ENCODE data around the gene HS6ST1. TPM values are rescaled to one million over a fixed set of nuclear protein-coding genes. Genes with fewer than 3 reads are reported as not detected.

Gene HS6ST1
- total RNA-seq, 3 donors from 2014 or later = 15.7 to 38.6 (median 29.8) TPM

DNA sequence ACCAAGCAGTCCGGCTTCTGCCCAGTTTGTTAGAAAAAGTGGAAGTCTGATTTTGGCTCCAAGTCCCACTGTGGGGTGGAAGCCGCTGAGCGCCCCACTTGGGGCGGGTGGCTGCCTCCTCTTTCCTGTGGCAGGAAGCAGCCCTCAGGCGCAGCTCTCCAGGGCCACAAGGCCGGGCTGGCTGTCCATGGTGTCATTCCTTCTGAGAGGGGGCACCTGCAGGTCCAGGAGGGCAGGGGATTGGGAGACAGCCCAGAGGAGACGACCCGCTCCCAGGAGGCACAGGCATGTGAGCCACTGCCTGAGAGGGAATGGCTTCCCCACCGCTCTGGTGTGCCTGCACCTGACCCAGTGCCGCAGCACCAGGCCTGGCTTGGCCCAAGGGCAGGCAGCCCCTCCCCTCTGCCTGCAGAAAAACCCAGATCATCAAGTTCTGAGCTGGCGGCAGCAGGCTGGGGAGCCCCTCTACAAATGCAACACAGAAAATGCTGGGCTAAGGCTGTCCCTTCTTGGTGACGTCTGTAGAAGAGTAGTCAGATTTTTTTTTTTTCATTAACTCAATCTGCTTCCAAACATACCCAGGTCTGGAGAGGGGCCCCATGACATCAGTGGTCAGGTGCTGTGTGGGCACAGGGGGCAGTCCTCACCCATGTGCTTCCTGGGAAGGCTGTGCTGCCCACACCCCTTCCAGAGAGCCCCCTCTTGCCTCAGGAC, 38.4 kb downstream of the HS6ST1 start:
- Histone ChIP-seq H3K27ac (peak overlapping the region in 1 of 2 donors; percentile 61), H3K4me1 (peaks cover 11 to 13% of the 10 kb centered on the region in 2 donors), H3K36me3 (no peaks in the 10 kb centered on the region), H3K27me3 (no peaks in the 10 kb centered on the region), H3K9me3 (peaks cover 0 to 5% of the 10 kb centered on the region in 2 donors), H3K4me3 (no peak overlapping the region)
- DNase-seq (ENCODE audit: low spot score in 2 of 2) = peak in 1 of 2 donors; percentile 47
- no peak for TF ChIP-seq CTCF (IDR thresholded peaks at IDR 0.05)
- TF ChIP-seq POLR2AphosphoS5 (IDR thresholded peaks at IDR 0.05) = no peak
- no peak for TF ChIP-seq POLR2A (IDR thresholded peaks at IDR 0.05)
- intact Hi-C loops (cut with DNase I; ENCODE audit: low total_unique reads) = no loop called here

DNA sequence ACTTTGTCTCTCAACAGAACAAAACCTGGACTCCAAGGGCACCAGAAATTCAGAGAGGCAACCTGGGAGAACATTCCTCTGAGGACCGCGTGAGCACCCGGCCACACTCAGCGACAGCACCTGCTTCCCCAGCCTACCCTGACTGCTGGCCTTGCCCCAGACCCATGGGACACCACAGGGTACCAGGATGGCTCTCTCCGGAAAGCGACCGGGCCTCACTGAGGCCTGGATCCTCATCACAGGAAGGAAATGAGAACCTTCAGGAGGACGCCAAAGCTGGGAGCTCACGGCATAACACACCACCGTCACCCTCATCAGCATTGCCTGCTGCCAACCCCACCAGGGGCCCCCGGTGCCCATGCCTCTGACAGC, 38.9 kb downstream of the HS6ST1 start:
- intact Hi-C loops (cut with DNase I; ENCODE audit: low total_unique reads) = no loop called here
- Histone ChIP-seq H3K27me3 (no peaks in the 10 kb centered on the region), H3K9me3 (peaks cover 0 to 5% of the 10 kb centered on the region in 2 donors), H3K4me3 (no peak overlapping the region), H3K36me3 (no peaks in the 10 kb centered on the region), H3K27ac (peak overlapping the region in 1 of 2 donors; percentile 12), H3K4me1 (peaks cover 11 to 13% of the 10 kb centered on the region in 2 donors)
- TF ChIP-seq POLR2A (IDR thresholded peaks at IDR 0.05) = no peak
- TF ChIP-seq POLR2AphosphoS5 (IDR thresholded peaks at IDR 0.05) = no peak
- no peak for TF ChIP-seq CTCF (IDR thresholded peaks at IDR 0.05)
- DNase-seq (ENCODE audit: low spot score in 2 of 2) = peak in 1 of 2 donors; percentile 47

DNA sequence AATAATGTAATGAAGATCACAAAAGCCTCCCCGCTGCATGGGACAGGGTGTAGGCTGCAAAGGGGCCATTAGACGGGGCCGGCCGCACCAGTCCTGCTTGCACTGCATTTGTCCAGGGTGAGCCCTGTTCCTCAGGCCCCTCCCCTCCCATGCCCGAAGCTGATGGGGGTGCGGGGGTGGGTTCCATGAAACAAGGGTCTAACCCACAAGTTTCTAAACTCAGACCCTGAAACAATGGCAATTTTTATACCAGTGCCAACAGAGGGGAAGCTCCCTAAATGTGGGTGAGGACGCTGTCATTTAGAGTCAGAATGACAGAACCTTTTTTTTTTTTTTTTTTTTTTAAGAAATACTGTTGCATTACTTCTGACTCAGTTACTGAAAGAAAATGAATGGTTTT, 39.7 kb downstream of the HS6ST1 start:
- no peak for TF ChIP-seq CTCF (IDR thresholded peaks at IDR 0.05)
- TF ChIP-seq POLR2AphosphoS5 (IDR thresholded peaks at IDR 0.05) = no peak
- TF ChIP-seq POLR2A (IDR thresholded peaks at IDR 0.05) = no peak
- H3K4me1 ChIP-seq = peaks cover 11 to 13% of the 10 kb centered on the region in 2 donors
- no peaks in the 10 kb centered on the region for H3K27me3 ChIP-seq
- no peak overlapping the region for H3K4me3 ChIP-seq
- intact Hi-C loops (cut with DNase I; ENCODE audit: low total_unique reads) = no loop called here
- H3K9me3 ChIP-seq = peaks cover 0 to 9% of the 10 kb centered on the region in 2 donors
- H3K36me3 ChIP-seq = no peaks in the 10 kb centered on the region
- no peak overlapping the region for H3K27ac ChIP-seq
- DNase-seq (ENCODE audit: low spot score in 2 of 2) = no peak

- TF ChIP-seq CTCF (IDR thresholded peaks at IDR 0.05) (no peak), POLR2A (IDR thresholded peaks at IDR 0.05) (no peak), POLR2AphosphoS5 (IDR thresholded peaks at IDR 0.05) (no peak)
- Histone ChIP-seq H3K4me3 (no peak overlapping the region), H3K9me3 (peaks cover 0 to 9% of the 10 kb centered on the region in 2 donors), H3K27ac (no peak overlapping the region), H3K4me1 (peaks cover 11 to 13% of the 10 kb centered on the region in 2 donors), H3K36me3 (no peaks in the 10 kb centered on the region), H3K27me3 (no peaks in the 10 kb centered on the region)
- intact Hi-C loops (cut with DNase I; ENCODE audit: low total_unique reads) = no loop called here
- peak in 1 of 2 donors; percentile 50 for DNase-seq (ENCODE audit: low spot score in 2 of 2)
Measured at GRCh38 chr2:128277961-128278681, 40.5 kb downstream of the HS6ST1 start.
